ENCODE results near the gene NEK4. TPM values are rescaled to one million over a fixed set of nuclear protein-coding genes. Genes with fewer than 3 reads are reported as not detected.

Gene NEK4
- total and polyA plus RNA-seq, 2 of the 13 experiments (the other 11 are each of a cell fraction or from before 2014, with no cell fraction given), result 16.5 to 38.0 TPM

DNA sequence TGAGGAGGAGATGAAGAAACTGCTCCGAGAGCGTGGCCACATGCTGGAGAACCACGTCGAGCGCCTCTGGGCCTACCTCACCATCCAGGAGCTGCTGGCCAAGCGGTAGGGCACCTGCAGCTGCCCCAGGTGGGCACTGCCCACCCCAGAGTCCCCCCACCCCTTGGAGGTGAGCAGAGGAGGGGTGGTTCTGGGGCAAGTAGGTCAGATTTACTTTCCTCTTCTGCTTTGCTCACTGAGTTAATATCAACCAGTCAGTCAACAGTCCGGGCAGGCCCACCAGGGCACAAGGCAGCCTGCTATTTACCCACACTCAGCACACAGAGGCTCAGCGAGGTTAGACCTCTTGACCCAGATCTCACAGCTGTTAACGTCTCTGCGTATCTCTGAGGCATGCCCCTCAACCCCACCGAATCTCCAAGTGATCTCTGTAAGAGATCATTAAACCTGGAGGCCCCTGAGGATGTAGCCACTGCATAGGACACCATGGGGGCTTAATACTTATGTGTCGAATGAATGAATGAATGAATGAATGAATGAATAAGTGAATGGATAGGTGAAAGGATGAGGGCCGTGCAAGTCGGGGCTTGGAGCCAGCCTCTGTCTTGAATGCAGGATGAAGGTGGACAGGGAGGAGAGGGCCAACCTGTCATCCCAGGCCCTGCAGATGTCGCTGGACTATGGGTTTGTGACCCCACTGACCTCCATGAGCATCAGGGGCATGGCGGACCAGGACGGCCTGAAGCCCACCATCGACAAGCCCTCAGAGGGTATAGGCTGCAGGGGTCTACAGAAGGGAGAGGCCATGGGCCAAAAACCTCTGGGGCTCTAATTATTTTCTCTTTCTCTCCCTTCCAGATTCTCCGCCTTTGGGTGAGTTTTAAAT is 15.8 kb upstream of the NEK4 start (continued):
- TF ChIP-seq NR2F6 (IDR thresholded peaks at IDR 0.05), result peak; percentile 89
- peak; percentile 96 for TF ChIP-seq NR2F6 (CRISPR knock-in tag; IDR thresholded peaks at IDR 0.05)
- TF ChIP-seq, protein P1, sequence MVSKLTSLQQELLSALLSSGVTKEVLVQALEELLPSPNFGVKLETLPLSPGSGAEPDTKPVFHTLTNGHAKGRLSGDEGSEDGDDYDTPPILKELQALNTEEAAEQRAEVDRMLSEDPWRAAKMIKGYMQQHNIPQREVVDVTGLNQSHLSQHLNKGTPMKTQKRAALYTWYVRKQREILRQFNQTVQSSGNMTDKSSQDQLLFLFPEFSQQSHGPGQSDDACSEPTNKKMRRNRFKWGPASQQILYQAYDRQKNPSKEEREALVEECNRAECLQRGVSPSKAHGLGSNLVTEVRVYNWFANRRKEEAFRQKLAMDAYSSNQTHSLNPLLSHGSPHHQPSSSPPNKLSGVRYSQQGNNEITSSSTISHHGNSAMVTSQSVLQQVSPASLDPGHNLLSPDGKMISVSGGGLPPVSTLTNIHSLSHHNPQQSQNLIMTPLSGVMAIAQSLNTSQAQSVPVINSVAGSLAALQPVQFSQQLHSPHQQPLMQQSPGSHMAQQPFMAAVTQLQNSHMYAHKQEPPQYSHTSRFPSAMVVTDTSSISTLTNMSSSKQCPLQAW (CRISPR knock-in tag; IDR thresholded peaks at IDR 0.05), result peak; percentile 99
- TF ChIP-seq ETV5 (CRISPR knock-in tag; IDR thresholded peaks at IDR 0.05; ENCODE audit: borderline replicate concordance), result no peak; the same call in 1 of the 2 replicates
- TF ChIP-seq JUN (CRISPR knock-in tag; IDR thresholded peaks at IDR 0.05), result no peak
- TF ChIP-seq ZSCAN31 (CRISPR knock-in tag; IDR thresholded peaks at IDR 0.05; ENCODE audit: low read depth), result 0 out of 2 replicates have a peak, but pooled peaks have one; percentile 8
- TF ChIP-seq ZNF792 (CRISPR knock-in tag; IDR thresholded peaks at IDR 0.05), result peak; percentile 77; the same call in 1 of the 2 replicates
- TF ChIP-seq RXRB (CRISPR knock-in tag; IDR thresholded peaks at IDR 0.05; ENCODE audit: borderline replicate concordance), result peak; percentile 92
- peak; percentile 89 for TF ChIP-seq ZNF3 (CRISPR knock-in tag; IDR thresholded peaks at IDR 0.05)
- TF ChIP-seq, protein P2, sequence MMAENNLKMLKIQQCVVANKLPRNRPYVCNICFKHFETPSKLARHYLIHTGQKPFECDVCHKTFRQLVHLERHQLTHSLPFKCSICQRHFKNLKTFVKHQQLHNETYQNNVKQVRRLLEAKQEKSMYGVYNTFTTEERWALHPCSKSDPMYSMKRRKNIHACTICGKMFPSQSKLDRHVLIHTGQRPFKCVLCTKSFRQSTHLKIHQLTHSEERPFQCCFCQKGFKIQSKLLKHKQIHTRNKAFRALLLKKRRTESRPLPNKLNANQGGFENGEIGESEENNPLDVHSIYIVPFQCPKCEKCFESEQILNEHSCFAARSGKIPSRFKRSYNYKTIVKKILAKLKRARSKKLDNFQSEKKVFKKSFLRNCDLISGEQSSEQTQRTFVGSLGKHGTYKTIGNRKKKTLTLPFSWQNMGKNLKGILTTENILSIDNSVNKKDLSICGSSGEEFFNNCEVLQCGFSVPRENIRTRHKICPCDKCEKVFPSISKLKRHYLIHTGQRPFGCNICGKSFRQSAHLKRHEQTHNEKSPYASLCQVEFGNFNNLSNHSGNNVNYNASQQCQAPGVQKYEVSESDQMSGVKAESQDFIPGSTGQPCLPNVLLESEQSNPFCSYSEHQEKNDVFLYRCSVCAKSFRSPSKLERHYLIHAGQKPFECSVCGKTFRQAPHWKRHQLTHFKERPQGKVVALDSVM (CRISPR knock-in tag; IDR thresholded peaks at IDR 0.05), result no peak
- 0 out of 2 replicates have a peak, but pooled peaks have one; percentile 37 for TF ChIP-seq ZBTB42 (CRISPR knock-in tag; IDR thresholded peaks at IDR 0.05)
- peak; percentile 47 for TF ChIP-seq ZEB1 (IDR thresholded peaks at IDR 0.05; ENCODE audit: insufficient replicate concordance, low read depth)
- TF ChIP-seq, protein P3, sequence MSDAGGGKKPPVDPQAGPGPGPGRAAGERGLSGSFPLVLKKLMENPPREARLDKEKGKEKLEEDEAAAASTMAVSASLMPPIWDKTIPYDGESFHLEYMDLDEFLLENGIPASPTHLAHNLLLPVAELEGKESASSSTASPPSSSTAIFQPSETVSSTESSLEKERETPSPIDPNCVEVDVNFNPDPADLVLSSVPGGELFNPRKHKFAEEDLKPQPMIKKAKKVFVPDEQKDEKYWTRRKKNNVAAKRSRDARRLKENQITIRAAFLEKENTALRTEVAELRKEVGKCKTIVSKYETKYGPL (CRISPR knock-in tag; IDR thresholded peaks at IDR 0.05), result no peak
- TF ChIP-seq, protein P4, sequence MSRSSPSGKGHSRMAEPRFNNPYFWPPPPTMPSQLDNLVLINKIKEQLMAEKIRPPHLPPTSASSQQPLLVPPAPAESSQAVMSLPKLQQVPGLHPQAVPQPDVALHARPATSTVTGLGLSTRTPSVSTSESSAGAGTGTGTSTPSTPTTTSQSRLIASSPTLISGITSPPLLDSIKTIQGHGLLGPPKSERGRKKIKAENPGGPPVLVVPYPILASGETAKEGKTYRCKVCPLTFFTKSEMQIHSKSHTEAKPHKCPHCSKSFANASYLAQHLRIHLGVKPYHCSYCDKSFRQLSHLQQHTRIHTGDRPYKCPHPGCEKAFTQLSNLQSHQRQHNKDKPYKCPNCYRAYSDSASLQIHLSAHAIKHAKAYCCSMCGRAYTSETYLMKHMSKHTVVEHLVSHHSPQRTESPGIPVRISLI (CRISPR knock-in tag; IDR thresholded peaks at IDR 0.05; ENCODE audit: borderline replicate concordance), result 0 out of 2 replicates have a peak, but pooled peaks have one; percentile 12
- TF ChIP-seq SALL1 (CRISPR knock-in tag; IDR thresholded peaks at IDR 0.05), result peak; percentile 63
- TF ChIP-seq SAP130 (CRISPR knock-in tag; IDR thresholded peaks at IDR 0.05; ENCODE audit: low read depth), result peak; percentile 83
- TF ChIP-seq, protein P5, sequence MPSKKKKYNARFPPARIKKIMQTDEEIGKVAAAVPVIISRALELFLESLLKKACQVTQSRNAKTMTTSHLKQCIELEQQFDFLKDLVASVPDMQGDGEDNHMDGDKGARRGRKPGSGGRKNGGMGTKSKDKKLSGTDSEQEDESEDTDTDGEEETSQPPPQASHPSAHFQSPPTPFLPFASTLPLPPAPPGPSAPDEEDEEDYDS (CRISPR knock-in tag; IDR thresholded peaks at IDR 0.05), result peak; percentile 35; the same call in 1 of the 2 replicates
- TF ChIP-seq, protein P6, sequence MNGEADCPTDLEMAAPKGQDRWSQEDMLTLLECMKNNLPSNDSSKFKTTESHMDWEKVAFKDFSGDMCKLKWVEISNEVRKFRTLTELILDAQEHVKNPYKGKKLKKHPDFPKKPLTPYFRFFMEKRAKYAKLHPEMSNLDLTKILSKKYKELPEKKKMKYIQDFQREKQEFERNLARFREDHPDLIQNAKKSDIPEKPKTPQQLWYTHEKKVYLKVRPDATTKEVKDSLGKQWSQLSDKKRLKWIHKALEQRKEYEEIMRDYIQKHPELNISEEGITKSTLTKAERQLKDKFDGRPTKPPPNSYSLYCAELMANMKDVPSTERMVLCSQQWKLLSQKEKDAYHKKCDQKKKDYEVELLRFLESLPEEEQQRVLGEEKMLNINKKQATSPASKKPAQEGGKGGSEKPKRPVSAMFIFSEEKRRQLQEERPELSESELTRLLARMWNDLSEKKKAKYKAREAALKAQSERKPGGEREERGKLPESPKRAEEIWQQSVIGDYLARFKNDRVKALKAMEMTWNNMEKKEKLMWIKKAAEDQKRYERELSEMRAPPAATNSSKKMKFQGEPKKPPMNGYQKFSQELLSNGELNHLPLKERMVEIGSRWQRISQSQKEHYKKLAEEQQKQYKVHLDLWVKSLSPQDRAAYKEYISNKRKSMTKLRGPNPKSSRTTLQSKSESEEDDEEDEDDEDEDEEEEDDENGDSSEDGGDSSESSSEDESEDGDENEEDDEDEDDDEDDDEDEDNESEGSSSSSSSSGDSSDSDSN (CRISPR knock-in tag; IDR thresholded peaks at IDR 0.05), result no peak

Measured in HepG2 (cell line).